Measurements from ENCODE around the gene STXBP4.

DNA sequence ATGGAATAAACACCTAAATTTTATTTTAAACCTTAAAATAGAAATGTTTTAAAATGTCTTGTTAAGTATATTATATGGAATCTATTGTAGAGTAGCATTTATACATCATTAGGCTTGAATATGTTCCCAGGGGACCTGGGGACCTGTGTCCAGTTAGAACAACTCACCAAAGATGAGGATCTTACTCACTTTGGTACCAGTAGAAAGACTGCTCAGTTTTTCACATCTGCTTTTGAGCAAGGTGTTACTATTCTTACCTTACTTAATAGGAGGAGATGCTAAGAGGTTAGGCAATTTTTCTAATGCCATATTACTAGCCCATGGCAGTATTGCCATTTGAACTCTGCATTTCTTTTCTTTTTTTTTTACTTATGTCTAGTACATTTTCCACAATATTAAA is 14.7 kb downstream of the STXBP4 start:
- TF ChIP-seq EZH2 (IDR thresholded peaks at IDR 0.05) (no peak), POLR2AphosphoS5 (IDR thresholded peaks at IDR 0.05; ENCODE audit: borderline replicate concordance, low read depth, low read length) (no peak), FOXP2 (optimal IDR thresholded peaks at IDR 0.05; ENCODE audit: control extremely low read depth, extremely low read length, insufficient read depth) (no peak)
